MM.1S (cell line): ENCODE measurements around the gene ACRBP.

Source experiments
- CTCF ChIP-seq: fragments of 300-600 bp; sonication (generic); IDR thresholded peaks from 2 replicates; pipeline ENCODE4 v1.5.1; 2016; ENCODE audit warnings: antibody characterized with exemption, low read length, mixed read lengths
- EZH2 ChIP-seq: fragments of 300-600 bp; sonication (generic); optimal IDR thresholded peaks from 2 replicates; pipeline ENCODE3; 2017; ENCODE audit warnings: low read depth, mild to moderate bottlenecking, antibody characterized with exemption, low read length, mixed read lengths

DNA sequence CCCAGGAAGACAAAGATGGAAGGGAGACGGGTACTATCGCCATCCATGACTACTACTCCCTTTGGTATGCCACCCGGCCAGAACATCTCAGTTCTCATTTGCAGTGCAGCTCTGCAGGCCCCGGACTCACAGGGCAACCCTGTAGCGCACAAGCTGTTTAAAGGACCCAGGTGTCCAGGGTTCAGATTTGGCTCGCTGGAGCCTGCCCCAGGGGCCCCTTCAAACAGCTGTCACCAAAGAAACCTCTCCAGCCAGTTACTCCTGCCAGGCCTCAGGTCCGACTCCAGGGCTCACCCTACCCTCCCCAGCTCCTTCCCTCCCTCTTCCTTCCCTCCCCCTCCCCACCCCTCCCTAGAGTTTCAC, 34.6 kb downstream of the ACRBP start:
- TF ChIP-seq CTCF (no peak), EZH2 (no peak)
